ENCODE measurements around the gene TIAL1.
"Not testable (repeated sequence)": the region's sequence is repeated elsewhere in the genome, so short reads cannot be mapped to it uniquely, and the experiment has no call there.

Gene TIAL1

DNA sequence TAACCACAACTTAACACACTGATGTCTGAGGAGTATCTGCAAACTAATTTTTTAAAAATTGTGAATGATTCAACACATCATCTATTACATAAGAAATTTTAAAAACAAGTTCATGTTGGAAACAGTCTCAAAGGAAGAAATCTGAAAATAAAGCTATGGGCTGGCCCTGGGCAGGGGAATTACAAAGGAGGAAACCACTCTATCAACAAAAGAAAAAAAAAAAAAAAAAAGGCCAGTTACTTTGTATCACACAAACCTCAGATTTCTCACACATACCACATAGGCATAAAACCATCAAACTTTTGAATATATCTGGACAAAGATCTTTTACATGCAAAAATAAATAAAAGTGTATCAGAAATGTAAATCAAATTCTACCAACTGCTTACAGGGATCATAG is 20.8 kb downstream of the TIAL1 start:
- H3K4me3 ChIP-seq (ENCODE audit: low read depth, low read length): no peak overlapping the region
- no peak for DNase-seq (ENCODE audit: low read depth)
- TF ChIP-seq, protein P1, sequence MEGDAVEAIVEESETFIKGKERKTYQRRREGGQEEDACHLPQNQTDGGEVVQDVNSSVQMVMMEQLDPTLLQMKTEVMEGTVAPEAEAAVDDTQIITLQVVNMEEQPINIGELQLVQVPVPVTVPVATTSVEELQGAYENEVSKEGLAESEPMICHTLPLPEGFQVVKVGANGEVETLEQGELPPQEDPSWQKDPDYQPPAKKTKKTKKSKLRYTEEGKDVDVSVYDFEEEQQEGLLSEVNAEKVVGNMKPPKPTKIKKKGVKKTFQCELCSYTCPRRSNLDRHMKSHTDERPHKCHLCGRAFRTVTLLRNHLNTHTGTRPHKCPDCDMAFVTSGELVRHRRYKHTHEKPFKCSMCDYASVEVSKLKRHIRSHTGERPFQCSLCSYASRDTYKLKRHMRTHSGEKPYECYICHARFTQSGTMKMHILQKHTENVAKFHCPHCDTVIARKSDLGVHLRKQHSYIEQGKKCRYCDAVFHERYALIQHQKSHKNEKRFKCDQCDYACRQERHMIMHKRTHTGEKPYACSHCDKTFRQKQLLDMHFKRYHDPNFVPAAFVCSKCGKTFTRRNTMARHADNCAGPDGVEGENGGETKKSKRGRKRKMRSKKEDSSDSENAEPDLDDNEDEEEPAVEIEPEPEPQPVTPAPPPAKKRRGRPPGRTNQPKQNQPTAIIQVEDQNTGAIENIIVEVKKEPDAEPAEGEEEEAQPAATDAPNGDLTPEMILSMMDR (IDR thresholded peaks at IDR 0.05; ENCODE audit: low read depth, low read length, missing control alignments): no peak

DNA sequence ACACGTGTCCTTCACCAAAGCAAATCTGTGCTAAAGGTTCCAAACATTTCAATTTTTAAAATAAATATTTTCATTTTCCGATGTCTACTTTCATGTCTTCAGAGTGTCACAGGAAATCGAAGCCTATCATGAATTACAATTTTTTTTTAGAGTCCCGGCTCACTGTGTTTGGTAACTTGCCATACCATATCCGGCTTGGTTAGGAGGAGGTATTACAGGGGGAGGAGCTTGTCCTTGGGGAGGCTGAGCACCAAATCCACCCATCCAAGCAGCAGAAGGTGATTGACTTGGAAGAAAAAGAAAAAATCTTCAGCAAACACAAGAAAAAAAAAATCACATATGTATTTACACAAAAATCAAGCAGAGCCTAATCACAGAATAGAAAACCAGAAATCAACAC is 21.3 kb downstream of the TIAL1 start:
- TF ChIP-seq, protein P1 (IDR thresholded peaks at IDR 0.05; ENCODE audit: low read depth, low read length, missing control alignments): no peak
- H3K4me3 ChIP-seq (ENCODE audit: low read depth, low read length): no peak overlapping the region
- no peak for DNase-seq (ENCODE audit: low read depth)

DNA sequence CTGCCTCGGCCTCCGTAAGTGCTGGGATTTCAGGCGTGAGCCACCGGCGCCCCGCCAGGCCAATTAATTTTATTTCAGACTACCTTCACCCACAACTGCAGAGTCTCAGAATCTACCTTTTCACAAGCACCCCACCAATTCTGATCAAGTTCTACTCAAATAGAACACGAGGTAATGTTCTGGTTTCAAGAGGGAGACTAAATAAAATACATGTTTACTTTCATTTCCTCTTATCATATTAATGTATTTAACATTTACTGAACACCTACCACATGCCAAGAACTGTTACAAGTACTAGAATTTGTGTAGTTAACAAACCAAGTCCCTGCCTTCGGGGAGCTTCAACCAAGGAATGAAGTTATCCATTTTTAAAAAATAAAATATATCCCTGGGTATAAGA is 28.8 kb downstream of the TIAL1 start:
- TF ChIP-seq, protein P1 (IDR thresholded peaks at IDR 0.05; ENCODE audit: low read depth, low read length, missing control alignments): no peak
- no peak overlapping the region for H3K4me3 ChIP-seq (ENCODE audit: low read depth, low read length)
- peak; percentile 33 for DNase-seq (ENCODE audit: low read depth)

DNA sequence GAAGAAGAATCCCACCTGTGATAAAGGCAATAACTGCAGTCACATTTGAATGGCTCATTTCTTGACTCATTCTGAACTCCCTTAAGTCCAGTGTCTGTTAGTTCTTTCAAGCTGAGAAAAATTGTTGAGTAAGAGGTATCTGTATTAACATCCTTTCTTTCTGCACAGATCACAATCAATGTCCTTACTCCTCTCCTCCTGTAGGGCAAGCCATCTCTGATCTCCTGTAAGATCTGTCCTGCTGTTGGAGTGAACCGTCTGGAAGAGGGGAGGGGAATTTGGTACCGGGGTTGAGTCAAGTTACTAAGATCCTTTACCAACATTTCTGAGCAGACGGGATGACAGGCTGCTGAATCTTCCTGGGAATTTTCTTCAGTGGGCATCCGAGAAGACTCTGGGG is 34.7 kb downstream of the TIAL1 start:
- no peak for DNase-seq (ENCODE audit: low read depth)
- TF ChIP-seq, protein P1 (IDR thresholded peaks at IDR 0.05; ENCODE audit: low read depth, low read length, missing control alignments): no peak

DNA sequence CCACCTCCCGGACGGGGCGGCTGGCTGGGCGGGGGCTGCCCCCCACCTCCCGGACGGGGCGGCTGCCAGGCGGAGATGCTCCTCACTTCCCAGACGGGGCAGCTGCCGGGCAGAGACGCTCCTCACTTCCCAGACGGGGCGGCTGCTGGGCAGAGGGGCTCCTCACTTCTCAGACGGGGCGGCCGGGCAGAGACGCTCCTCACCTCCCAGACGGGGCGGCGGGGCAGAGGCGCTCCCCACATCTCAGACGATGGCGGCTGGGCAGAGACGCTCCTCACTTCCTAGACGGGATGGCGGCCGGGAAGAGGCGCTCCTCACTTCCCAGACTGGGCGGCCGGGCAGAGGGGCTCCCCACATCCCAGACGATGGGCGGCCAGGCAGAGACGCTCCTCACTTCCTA is 37.3 kb downstream of the TIAL1 start:
- H3K4me3 ChIP-seq (ENCODE audit: low read depth, low read length); DNase-seq (ENCODE audit: low read depth): not testable (repeated sequence)

More for the DNA sequence above, 34.7 kb downstream of the TIAL1 start:
- H3K4me3 ChIP-seq (ENCODE audit: low read depth, low read length): no peak overlapping the region

DNA sequence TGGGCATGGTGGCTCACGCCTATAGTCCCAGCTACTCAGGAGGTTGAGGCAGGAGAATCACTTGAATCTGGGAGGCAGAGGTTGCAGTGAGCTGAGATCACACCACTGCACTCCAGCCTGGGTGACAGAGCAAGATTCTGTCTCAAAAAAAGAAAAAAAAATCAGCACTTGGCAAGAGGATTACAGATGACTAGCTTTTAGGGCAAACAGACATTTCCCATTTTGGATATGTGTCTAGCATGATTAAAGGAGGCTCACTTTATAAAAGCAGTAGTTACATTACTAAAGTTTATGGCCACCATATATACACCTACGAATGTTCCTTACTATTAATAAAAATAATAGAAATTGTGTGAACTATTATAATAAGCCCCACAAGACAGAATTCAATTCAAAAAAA is 40.7 kb downstream of the TIAL1 start:
- DNase-seq (ENCODE audit: low read depth); H3K4me3 ChIP-seq (ENCODE audit: low read depth, low read length): not testable (repeated sequence)

DNA sequence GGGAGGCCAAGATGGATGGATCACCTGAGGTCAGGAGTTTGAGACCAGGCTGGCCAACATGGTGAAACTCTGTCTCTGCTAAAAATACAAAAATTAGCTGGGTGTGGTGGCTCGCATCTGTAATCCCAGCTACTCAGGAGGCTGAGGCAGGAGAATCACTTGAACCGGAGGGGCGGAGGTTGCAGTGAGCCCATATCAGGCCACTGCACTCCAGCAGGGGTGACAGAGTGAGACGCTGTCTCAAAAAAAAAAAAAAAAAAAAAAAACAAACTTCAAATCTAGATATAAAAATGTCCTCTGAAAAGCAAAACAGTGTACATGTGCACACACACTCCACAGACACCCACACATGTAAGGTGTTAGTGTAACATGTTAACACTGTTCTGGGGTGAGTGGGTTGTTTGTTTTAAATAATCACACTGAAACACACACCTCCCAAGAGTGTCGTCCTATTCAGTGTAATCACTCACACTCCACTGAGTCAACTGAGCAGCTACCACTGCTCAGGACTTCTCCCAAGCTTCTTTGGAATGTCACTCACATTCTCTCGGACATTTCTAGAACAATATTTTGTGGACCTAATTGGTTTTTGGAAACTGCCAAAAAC is 41.5 kb downstream of the TIAL1 start:
- DNase-seq (ENCODE audit: low read depth): no peak
- TF ChIP-seq, protein P1 (IDR thresholded peaks at IDR 0.05; ENCODE audit: low read depth, low read length, missing control alignments): no peak
- H3K4me3 ChIP-seq (ENCODE audit: low read depth, low read length): no peak overlapping the region

DNA sequence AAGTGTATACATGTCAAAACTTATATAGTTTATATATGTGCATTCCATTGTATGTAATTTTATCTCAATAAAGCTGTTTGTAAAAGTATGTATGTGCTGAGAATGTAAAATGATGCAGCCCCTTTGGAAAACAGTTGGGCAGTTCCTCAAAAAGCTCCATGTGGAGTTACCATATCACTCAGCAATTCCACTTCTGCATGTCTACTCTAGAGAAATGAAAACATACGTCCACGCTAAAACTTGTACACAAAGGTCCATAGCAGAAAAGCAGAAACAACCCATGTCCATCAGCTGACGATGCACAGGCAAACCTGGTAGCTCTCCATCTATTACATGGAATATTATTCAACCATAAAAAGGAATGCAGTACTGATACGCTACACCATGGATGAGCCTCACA is 45.9 kb downstream of the TIAL1 start:
- no peak overlapping the region for H3K4me3 ChIP-seq (ENCODE audit: low read depth, low read length)
- TF ChIP-seq, protein P1 (IDR thresholded peaks at IDR 0.05; ENCODE audit: low read depth, low read length, missing control alignments): no peak
- DNase-seq (ENCODE audit: low read depth): no peak
